Measurements from ENCODE around the gene CCDC134. TPM values are rescaled to one million over a fixed set of nuclear protein-coding genes. Genes with fewer than 3 reads are reported as not detected.

The CCDC134 gene
- total RNA-seq, 1 donor from 2014 or later: 7.3 TPM

DNA sequence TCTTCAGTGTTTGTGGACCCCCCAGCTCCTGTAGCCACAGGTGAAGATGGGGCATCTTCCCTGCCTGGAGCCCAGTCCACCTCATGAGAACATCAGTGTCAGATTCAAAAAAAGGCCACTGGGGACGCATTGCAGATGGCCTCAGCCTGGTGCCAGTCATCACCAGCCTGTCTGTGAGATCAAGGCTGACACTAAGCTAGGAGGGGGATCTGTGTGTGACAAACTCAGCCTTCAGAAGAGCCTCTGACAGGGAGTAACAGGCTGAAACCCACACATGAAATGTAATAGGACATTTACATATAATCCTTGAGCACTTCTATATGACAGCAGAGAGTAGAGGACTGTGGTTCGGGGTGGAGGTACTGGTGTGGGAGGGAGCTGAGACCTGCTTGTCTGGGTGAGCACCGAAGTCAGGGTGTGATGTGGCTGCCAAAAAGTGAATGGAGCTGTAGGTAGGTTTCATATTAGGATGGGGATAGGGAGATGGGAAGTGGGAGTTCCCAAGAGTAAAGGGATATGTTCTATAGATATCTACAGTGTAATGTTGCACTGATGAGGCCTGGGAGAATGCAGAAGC lies 20.5 kb upstream of the CCDC134 start:
- H3K27ac ChIP-seq: no peak overlapping the region
- H3K4me3 ChIP-seq: no peak overlapping the region
- no peaks in the 10 kb centered on the region for H3K4me1 ChIP-seq
- intact Hi-C loops (cut with DNase I): no loop called here
- no peak for ATAC-seq
- TF ChIP-seq, protein P1, sequence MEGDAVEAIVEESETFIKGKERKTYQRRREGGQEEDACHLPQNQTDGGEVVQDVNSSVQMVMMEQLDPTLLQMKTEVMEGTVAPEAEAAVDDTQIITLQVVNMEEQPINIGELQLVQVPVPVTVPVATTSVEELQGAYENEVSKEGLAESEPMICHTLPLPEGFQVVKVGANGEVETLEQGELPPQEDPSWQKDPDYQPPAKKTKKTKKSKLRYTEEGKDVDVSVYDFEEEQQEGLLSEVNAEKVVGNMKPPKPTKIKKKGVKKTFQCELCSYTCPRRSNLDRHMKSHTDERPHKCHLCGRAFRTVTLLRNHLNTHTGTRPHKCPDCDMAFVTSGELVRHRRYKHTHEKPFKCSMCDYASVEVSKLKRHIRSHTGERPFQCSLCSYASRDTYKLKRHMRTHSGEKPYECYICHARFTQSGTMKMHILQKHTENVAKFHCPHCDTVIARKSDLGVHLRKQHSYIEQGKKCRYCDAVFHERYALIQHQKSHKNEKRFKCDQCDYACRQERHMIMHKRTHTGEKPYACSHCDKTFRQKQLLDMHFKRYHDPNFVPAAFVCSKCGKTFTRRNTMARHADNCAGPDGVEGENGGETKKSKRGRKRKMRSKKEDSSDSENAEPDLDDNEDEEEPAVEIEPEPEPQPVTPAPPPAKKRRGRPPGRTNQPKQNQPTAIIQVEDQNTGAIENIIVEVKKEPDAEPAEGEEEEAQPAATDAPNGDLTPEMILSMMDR (IDR thresholded peaks at IDR 0.05): no peak
- no peak for DNase-seq
- no peaks in the 10 kb centered on the region for H3K27me3 ChIP-seq
- H3K36me3 ChIP-seq: no peaks in the 10 kb centered on the region
- H3K9me3 ChIP-seq: no peaks in the 10 kb centered on the region

GRCh38 chr22:41780746-41781505 lies 19.6 kb upstream of the CCDC134 start:
- ATAC-seq (peak; percentile 91), DNase-seq (peak; percentile 77)
- no peaks in the 10 kb centered on the region for H3K36me3 ChIP-seq
- intact Hi-C loops (cut with DNase I): no loop called here
- no peaks in the 10 kb centered on the region for H3K4me1 ChIP-seq
- H3K27ac ChIP-seq: peak overlapping the region; percentile 72
- TF ChIP-seq, protein P1 (IDR thresholded peaks at IDR 0.05): no peak
- no peaks in the 10 kb centered on the region for H3K9me3 ChIP-seq
- peak overlapping the region; percentile 35 for H3K4me3 ChIP-seq
- no peaks in the 10 kb centered on the region for H3K27me3 ChIP-seq

DNA sequence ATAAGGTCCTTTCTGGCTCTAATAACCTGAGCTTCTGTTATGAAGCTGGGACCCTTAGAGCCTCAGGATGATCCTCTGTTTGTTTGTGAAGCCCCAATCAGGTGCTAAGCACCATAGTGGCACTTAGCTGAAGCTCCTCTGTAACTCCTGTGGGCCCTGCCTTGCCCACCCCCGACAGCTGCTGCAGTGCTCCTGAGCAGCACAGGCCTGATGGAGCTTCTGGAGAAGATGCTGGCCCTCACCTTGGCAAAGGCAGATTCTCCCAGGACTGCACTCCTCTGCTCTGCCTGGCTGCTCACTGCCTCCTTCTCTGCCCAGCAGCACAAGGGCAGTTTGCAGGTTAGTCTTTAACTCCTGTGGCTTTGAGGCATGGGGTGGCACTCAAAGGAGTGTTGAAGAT lies 19.0 kb upstream of the CCDC134 start:
- Histone ChIP-seq H3K27me3 (no peaks in the 10 kb centered on the region), H3K4me3 (peak overlapping the region; percentile 35), H3K27ac (peak overlapping the region; percentile 72), H3K36me3 (no peaks in the 10 kb centered on the region), H3K4me1 (no peaks in the 10 kb centered on the region), H3K9me3 (no peaks in the 10 kb centered on the region)
- no peak for ATAC-seq
- TF ChIP-seq, protein P1 (IDR thresholded peaks at IDR 0.05): no peak
- no peak for DNase-seq
- intact Hi-C loops (cut with DNase I): no loop called here

- intact Hi-C loops (cut with DNase I): no loop called here
- ATAC-seq (no peak), DNase-seq (no peak)
- H3K27ac ChIP-seq: peak overlapping the region; percentile 72
- peak overlapping the region; percentile 35 for H3K4me3 ChIP-seq
- TF ChIP-seq, protein P1 (IDR thresholded peaks at IDR 0.05): no peak
- no peaks in the 10 kb centered on the region for H3K27me3 ChIP-seq
- no peaks in the 10 kb centered on the region for H3K9me3 ChIP-seq
- H3K4me1 ChIP-seq: no peaks in the 10 kb centered on the region
- no peaks in the 10 kb centered on the region for H3K36me3 ChIP-seq
These were observed 18.2 kb upstream of the CCDC134 start for GRCh38 chr22:41782316-41782715.

DNA sequence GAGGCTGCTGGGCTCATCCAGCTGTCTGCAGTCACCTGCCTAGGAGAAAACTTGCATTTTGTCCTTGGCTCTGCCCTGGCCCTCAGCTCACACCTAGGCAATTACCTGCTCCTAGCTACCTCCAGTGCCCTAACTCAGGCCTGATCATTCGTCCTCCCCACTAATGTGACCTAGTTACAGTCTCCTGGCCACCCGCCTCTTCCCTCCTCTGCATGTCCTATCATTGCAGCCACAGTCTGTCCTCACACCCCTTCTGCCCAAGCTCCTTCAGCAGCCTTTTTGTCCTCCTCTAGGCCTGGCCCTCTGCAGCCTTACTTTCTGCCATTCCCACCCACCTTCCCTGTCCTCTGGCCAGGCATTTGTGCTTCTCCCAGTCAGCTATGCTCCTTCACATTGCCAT lies 17.7 kb upstream of the CCDC134 start:
- Histone ChIP-seq H3K27me3 (no peaks in the 10 kb centered on the region), H3K27ac (no peak overlapping the region), H3K4me1 (no peaks in the 10 kb centered on the region), H3K9me3 (no peaks in the 10 kb centered on the region), H3K36me3 (no peaks in the 10 kb centered on the region), H3K4me3 (no peak overlapping the region)
- ATAC-seq (no peak), DNase-seq (no peak)
- intact Hi-C loops (cut with DNase I): no loop called here
- TF ChIP-seq, protein P1 (IDR thresholded peaks at IDR 0.05): no peak
